HepG2 (cell line): ENCODE results near the gene HOXA6.

Experiments
- CTCF ChIP-seq: sonication (generic); formaldehyde crosslinking; IDR thresholded peaks from 2 replicates; pipeline ENCODE4 v1.5.0; 2020; ENCODE audit warnings: mild to moderate bottlenecking, missing genetic modification reagents, moderate library complexity
- E2F1 ChIP-seq: sonication (generic); formaldehyde crosslinking; IDR thresholded peaks from 2 replicates; pipeline ENCODE4 v1.5.0; 2020; ENCODE audit warnings: missing genetic modification reagents
- MYPOP ChIP-seq: sonication (generic); formaldehyde crosslinking; IDR thresholded peaks from 2 replicates; pipeline ENCODE4 v1.8.1; 2023; ENCODE audit warnings: mild to moderate bottlenecking, moderate library complexity, missing genetic modification reagents
- SKIL ChIP-seq: sonication (generic); formaldehyde crosslinking; IDR thresholded peaks from 2 replicates; pipeline ENCODE4 v1.8.0; 2022; ENCODE audit warnings: missing genetic modification reagents, mild to moderate bottlenecking, moderate library complexity, borderline replicate concordance

GRCh38 chr7:27164045-27164366 lies 16.4 kb upstream of the HOXA6 start:
- no peak for TF ChIP-seq MYPOP (CRISPR knock-in tag)
- no peak for TF ChIP-seq CTCF (CRISPR knock-in tag)
- TF ChIP-seq E2F1 (CRISPR knock-in tag) = no peak
- no peak for TF ChIP-seq SKIL (CRISPR knock-in tag)
